Activated T-cell treated with anti-CD3 and anti-CD28 coated beads, Interleukin-2, amount 50 U/mL, for 48 hours (primary cell): ENCODE data around the gene EIF4E3.
A peak's percentile ranks its signal among the peaks of the same experiment; 100 is the strongest.

ENCODE experiments used
- DNase-seq, 2 experiments: peaks; one replicate each; pipeline ENCODE4 v3.0.0-alpha.2; 2020

Gene EIF4E3

DNA sequence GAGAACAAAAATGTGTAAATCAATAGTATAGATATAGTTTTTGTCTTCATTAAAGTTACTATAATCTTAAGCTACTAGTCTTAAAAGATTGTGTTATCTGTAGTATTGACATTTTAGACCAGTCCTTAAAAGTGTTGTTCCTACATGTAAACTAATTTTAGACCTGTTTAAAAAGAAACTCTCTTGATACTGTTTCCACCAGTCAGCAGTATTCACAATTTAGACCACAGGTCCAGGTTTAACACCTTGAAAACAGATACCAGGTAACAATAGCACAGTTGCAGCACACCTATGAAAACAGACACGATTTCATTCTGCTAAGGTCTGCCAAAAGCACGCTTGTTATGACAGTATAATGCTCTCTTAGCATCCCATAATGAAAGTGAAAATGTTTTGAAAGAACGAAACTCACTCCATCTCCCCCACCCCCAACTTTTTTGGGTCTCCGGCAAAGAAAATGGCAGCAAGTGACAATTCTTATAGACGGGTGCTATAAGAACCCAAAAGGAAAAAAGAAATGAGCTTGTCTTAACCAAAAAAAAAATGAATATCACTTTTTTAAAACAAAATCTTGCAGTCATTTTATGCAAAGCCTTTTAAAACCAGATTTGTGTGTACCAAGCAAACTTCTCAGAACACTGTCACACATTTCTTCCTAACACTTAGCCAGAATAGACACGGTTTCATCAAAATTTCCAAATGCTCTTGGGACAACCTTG is 1.6 kb downstream of the EIF4E3 start:
- peak in 1 of 2 experiments; percentile 60 for DNase-seq

DNA sequence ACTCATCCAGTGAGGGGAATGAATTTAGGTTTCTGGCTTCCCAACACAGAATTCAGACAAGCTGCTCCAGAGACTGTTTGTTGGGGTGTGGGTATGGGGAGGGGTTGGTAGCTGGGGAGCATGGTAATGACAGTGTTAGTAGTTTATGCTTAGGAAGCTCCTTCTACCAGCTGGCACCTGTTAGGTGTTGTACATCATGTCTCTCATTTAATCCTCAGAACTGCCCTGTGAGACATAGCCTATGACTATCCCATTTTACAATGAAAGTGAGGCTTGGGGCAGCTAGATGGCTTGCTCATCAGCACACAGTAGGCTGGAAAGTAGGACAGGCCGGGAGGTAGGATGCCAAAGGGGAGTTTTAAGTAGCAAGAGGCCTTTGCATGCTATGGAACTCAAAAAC is 2.5 kb downstream of the EIF4E3 start:
- DNase-seq: no peak

DNA sequence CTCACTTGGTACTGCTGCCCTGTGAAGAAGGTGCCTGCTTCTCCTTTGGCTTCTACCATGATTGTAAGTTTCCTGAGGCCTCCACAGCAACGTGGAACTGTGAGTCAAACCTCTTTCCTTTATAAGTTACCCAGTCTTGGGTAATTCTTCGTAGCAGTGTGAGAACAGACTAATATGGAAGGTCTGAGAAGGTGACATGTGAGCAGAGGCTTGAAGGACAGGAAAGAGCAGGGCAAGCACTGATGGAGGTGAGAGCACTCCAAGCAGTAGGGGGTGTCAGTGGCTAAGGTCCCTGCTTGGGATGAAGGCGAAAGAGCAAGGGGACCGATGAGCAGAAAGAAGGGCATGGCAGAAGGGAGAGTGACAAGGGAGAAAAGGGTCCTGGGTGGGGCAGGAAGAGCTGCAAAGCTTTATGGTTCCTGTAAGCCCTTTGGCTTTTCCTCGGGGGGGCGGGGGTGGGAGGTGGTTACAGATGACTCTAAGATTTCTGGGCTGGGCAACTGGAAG is 3.5 kb downstream of the EIF4E3 start:
- peak; percentile 50 to 53 for DNase-seq

DNA sequence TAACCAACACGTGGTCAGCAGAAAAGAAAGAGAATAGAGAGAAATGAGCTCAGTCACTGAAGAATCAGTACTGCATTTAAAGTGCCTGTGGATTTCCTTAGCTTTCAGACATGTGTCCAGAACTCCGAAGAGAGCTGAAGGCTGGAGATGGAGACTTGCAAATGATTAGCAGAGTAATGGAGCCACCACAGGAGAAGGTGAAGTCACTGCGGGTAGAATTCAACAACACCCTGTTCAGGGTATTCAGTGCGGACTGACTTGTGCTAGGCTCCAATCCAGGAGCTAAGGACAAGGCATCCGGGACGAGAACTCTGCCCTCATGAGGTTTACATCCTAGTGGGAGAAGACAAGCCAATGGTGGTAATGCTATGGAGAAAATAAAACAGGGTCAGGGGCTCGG is 4.2 kb downstream of the EIF4E3 start:
- DNase-seq: no peak

DNA sequence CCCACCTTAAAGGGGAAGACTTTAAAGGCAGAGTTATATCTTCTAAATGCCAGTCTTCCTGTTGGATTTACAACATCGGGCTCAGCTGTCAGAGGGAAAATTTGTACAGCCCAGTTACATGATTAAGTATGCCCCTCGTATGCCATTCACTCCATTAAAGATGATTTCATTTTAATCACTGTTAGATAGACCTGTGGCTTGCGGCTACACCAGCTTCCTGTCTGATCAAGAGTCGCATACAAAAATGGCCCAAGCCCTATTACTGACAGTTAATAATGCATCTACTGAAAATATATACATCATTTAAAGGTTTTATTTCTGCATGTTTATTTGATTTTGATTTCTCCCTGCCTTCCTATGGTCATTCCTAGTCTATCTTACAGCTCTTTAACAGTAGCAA is 7.1 kb downstream of the EIF4E3 start:
- DNase-seq: no peak

DNA sequence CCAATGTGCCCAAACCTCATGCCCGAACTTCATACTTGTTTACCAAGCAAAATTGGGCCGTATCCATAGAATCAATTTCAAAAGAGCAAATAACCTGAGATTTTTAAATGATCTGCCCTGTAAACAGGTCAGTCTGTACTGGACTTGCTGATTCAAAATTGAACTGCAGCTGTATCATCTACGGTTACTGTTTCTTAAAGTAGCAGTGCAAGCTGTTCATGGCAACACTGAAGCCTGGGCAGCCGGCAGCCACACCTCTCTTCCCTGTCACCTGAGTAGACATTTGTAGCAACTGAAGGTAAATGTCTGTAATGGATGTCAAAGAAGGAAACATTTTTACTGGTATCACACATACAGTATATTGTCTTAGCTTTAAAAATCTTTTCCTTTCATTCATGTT is 10.6 kb downstream of the EIF4E3 start:
- no peak for DNase-seq

DNA sequence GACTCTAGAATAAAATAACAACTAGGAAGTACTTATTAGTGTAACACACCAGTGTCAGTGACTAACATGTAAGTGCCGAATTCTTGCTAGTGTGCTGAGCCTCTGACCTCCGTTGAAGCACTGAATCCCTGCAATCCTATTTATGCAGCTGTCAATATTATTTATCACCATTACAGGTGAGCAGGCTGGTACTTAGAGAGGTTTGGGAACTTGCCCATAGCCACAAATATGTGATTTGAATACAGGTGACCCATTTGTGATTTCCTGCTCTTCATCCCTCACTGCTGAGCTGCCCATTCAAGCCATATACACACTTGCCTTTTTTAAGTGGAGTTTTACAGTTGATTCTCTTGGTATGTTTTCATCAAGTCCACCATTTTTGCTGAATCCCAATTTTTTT is 12.2 kb downstream of the EIF4E3 start:
- DNase-seq: no peak

DNA sequence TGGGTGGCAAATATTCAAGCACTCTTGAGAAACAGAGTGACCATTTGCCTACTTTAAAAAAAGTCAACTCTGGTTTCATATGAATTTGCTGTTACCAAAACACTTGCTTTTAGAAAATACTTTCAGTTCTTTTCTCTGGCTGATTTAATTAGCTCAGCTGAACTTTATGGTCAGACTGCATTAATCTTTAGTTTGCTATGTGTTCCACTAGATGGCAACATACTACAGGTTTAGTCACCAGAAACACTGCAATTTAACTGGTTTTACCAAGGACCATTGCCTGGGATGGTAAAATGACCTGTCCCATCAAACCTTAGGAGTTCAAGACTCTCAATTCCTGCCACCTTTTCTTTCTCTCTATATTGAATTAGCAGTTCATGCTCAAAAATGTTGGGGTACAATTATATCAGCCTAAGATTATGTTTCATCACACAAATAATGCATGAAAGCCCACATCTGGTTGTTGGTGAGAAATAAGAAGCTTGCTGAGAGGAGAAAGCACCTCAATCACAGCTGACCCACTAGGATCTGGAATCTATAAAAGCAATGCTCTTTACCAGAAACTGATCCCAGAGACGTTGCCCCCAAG is 14.2 kb downstream of the EIF4E3 start:
- DNase-seq: no peak

DNA sequence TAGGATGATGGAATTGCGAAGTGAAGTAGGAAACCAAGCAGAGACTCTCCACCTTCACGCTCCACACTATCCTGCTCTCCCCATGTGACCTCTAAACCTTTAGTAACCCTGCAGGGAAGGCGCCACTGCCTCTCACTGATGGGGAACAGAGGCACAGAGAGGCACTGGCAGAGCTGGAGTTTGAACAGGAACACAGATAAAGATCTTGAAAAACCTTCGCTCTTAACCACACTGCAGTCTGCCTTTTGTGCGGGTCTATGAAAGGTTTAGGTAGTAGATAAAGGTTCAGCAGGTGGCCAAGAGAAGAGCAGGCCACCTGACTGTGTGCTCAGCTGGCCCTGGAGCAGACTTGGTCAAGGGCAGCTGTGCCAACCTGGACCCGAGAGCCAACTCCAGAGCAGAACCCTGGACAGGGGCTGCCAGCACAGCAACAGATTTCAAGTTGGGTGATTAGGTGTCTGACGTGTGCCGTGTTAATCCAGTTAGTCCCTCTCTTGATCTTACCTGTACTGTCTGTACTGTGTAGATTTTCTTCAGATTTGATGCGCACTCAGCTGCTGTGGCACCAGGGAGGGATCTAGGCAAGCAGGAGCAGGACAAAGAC is 15.2 kb downstream of the EIF4E3 start:
- no peak for DNase-seq

DNA sequence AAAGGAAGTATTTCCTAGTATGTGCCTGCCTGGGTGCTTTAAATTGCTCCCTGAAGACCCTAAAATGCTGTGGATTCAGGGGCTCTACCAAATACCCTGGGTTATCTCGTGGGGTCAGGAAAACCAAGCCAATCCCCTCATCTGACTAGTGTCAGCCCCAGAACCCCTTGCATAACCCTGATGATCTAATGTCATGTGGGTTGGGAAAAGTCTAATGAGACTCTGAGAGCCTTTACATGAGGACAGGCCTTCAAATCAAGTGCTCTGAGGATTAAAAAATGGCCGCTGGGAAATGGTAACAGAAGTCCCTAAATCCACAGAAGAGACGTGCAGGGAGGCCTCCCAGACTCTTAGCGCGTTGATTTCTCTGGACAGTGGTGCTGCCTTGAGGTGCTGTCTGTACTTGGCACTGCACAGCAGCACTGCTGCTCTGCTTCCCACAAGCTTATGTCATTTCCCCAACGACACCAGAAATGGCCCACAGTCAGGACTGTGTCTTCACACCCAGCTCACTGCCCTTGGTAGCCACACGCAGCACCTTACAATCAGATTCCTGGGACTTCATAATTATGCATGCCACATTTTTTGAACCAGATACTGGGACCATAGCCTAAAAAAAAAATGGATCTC is 16.6 kb downstream of the EIF4E3 start:
- no peak for DNase-seq

DNA sequence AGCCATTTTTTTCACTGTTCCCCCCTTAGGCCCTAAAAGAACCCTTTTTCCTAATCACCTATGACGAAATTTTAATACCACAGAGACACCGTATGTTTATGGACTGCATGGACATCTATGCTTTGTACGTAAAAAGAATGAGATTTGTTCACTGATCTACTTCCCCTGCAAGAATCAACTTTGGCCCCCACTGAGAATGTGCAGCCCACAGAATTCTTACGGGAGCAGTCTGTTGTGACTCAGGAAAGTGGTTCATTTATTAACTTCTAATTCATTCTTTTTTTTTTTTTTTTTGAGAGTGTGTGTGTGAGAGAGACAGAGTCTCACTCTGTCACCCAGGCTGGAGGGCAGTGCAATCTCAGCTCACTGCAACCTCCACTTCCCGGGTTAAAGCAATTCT is 17.6 kb downstream of the EIF4E3 start:
- no peak for DNase-seq

DNA sequence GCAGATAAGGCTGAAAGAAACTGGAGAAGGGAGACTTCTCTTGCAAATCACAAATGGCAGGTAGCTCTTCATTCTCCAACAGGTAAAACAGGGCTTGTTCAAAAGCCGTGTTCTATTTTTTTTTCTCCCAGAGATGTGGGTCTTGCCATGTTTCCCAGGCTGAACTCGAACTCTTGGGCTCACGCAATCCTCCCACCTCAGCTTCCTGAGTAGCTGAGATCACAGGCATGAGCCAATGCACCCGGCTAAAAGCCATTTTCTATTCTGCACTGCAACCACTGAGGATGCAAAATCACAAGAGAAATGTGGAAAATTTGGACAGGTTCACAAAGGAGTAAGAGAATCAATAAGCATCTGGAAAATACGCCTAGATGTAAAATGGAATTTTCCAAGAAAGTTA is 19.5 kb downstream of the EIF4E3 start:
- DNase-seq: no peak

DNA sequence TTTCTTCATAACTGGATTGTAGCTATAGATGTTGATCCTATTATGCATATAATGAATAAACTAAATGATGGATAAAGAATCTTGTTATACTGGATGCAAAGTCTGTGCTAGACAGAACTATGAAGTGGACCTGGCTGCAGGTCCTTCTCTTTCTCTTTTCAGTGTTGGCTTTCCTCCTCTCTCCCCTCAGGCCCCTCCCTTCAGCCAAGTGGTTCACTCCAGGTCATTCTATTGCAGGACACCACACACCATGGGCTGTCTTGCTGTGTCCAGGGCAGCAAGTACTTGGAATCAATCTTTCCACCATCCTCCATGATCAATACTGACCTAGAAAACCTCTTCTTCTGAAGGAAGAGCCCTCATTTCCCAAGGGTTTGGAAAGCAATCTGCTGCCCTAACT is 20.3 kb downstream of the EIF4E3 start:
- no peak for DNase-seq

DNA sequence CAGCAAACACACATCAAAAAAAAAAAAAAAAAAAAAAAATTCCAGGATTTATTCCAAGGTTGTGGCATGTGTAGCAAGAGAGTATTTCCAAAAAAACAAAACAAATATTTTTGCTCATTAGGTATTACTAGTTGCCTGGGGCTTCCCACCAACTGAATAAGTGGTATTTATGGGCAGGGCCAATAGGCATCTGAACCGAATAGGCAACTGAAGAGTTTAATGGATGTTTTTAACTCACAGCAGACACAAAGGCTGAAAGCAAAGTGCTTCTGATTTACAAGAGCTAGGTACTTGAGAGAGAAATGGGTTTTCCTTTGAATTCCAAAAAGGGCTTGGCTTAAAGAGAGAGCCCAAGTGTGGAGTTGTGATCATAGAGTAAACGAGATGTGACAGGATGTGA is 21.4 kb downstream of the EIF4E3 start:
- no peak for DNase-seq

DNA sequence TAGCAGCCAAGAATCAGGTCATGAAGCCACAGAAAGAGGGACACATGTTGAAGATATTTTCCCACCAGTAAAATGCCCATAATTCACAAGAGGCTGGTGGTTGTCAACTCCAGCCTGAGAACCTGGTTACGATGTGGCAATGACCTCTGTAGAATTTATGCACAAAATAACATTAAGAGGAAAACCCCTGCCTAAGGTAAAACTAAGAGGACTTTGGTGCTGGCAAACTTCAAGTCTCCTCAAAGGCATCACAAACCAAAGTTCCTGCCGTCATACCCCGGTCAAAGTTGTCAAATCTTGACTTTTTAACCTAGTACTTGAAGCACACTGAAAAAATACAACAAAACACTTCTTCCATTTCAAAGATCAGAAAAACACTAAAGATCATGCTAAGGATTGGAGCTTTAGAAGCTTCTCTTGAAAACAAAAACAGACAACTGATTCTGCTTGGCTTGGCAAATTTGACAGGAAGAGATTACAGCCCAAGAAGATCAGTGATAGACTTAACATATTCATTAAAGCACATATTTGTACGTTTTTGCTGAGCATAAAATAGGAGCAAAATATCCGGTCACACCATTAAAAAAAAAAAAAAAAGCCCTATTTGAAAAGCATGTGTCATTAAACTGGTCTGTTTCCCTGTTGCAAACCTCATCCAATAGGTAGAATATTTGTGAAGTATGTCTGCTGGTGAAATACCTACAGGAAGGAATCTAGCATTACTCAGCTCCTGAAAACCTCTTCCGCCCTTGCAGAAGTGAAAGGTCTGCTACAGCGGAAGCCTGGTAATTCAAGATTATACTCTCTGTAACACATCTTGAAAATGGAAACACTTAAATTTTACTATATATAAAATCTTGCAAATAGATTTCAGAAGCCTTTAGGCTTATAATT is 22.8 kb downstream of the EIF4E3 start:
- no peak for DNase-seq

DNA sequence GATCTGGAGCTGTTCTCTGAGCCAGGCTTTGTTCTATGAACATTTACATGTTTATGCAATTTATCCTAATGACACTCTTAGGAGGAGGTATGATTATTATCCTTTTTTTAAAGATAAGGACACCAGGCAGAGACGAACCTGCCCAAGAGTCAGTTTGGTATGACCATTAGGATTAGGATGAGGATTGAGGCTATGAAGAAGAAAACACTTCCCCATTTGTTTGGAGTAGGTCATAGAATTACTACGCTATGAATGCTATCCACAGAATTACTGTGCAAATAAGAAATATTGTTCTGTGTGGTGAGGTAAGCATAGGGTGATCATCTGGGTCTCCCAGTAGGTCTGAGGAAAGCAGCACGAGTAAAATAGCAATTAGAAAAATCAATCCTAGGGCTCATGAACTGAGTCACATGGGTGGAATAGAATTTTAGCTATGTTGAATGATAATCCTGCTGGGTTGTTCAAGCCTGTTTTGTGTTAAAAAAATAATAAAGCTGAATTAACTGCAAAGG is 23.9 kb downstream of the EIF4E3 start:
- no peak for DNase-seq

DNA sequence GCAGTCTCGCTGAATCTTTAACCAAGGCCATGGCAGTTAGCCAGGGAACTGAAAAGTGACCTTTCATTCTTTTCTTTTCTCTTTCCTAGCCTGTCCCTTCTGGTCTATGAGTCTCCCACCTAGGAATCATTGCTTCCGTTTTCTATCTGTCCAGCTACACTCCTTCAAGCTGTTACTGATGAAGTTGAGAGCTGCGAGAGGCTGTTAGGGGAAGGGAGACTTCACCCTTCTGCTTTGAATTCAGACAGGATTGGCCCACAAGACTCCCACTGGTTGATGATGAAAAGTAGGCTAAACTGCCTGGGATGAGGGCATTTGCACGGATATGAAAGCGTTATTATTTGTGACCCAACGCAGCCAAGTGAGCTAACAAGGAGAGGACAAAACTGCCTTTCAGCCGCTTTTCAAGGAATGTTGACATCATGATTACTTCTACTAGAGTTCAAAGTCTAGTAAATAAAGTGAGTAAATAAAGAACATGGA is 30.2 kb downstream of the EIF4E3 start:
- DNase-seq: no peak

DNA sequence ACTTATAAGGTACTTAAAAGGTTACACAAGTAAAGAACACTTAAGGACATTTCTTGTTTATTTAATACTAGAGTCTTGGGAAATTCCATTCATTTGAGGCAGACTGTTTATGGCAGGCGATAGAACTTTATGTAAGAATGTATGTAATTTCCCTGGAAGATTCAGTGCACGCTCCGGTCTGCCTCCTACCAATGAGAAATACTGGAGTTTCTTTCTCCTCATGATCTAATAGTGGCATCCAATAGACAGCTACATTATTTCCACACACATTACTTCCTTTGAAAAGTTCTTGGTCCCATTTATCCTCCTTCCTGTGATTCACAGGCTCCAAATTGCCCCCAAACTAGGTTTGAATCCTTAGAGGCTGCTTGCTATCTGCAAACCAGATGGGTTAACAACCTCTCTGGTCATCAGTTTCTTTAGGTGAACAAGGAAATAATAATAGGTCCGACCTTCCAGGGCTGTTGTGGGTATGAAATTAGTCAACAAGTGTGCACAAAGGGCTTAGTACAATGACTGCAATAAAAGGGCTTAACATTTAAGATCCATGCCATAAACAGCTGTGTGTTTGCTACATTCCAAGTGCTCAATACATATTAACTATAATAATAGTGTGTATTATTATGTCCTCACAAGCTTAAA is 30.7 kb downstream of the EIF4E3 start:
- DNase-seq: no peak

DNA sequence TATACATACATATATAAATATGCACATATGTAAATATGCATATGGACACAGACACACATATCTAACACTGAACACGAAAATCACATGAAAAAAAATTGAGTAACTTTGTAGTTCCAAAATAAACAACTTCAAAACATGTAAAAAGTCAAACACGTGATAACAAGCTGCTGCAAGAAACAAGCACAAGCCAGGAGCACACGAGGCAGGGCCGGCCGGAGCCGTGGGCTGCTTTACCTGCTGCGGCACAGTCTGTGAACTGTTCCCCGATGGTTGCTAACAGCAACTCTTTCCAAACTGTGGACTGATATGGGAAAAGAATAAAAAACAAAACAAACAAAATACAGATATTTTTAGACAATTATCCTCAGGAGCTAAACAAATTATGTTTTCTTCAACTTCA is 31.6 kb downstream of the EIF4E3 start:
- DNase-seq: no peak

DNA sequence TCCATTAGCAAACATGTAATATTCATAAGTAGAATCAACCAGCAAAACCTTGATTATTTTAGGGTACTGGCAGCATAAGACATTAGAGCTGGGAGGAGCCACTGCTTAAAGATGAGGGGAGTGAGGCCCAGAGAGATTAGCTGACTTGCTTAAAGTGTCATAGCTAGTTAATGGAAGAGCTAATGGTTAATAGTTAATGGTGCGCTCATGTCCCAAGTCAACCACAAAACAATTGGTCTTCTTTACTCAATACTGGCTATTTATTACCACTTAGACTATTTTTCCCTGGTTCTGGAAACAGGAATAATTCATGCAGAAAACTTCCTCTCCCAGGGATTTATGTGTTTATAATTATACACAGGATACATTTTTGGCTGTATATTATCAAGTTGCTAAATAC is 33.1 kb downstream of the EIF4E3 start:
- DNase-seq: no peak

DNA sequence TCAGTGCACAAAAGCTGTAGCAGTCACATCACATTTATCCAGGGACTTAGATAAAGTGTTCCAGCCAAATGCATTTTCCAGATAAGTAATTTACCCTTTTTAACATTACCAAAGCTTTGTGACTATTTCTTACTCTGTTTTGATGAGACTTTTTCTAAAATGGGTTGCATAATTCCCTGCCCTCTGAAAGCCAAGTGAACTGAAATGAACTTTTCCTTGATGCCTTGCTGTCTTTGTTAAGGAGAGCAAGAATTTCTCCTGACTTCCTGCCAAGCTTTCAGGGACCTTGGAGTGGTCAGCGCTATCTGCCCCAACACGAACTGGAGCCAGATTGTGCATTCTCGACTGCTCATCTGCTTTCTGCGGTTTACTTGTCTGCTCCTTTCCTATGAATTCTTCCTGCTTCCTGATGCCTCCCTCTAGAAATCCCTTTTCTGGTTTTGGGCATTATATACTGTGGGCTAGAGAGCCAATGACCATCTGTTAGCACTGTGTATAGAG is 34.8 kb downstream of the EIF4E3 start:
- no peak for DNase-seq

DNA sequence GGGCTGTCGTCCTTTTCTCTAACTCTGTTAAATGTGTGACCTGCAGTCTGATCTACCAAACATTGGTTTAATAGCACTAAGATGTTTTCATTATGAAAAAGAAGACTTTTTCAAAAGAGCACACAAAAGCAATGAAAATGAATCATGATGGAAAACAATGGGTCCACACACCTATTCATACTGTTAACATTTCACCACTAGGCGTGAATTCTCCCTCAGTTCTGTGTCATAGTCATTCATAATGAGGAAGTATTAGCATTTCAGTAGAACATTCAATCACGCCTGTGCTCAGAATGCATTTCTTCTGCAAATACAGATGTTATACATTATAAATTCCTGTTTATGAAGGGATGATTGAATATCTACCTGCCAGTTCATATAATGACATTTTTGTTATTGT is 35.9 kb downstream of the EIF4E3 start:
- DNase-seq: no peak
